Raji (cell line): Measurements from ENCODE around the gene SYCE3.

Experiments used
- POLR2A ChIP-seq: IDR thresholded peaks from 2 replicates; pipeline ENCODE4 v1.6.1; 2011; ENCODE audit warnings: low read depth, low read length, control low read depth; ENCODE audit not compliant: insufficient read depth

SYCE3 gene

DNA sequence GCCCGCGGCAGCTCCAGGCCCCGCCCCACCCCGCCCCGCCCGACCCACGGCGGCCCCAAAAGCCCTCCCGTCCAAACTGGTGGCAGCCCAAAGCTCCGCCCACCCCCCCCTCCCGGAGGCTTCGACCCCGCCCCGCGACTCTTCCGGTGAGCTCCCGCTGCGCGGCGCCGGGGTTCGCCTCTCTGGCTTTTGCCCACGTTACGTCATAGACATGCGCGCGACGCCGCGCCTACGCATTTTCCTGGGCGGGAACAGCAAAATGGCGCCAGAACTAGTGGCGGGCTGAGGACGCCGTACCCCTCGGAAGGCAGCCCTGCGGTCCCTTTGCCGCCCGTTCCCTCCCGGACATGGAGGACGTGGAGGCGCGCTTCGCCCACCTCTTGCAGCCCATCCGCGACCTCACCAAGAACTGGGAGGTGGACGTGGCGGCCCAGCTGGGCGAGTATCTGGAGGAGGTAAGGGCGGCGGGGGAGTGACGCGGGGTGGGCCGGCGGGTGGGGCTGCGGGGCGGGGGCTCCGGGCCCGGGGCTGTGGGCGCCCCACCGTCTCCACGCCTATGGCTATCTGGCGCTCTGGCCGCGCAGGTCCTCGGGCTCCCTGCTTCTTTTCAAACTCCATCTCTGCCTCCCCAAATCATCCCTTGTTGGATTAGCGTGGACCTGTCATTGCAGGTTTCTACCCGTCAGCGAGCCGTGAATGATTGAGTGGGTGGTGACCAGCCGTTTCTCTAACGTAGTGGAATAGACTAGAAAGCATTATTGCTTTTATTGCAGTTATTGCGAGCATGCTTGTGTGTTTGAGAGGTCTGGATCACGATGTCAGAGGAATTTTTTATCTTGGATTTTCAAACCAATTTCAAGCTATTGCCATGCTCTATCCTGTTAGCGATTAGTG, 54.5 kb downstream of the SYCE3 start, which contains the start of gene NCAPH2:
Gene NCAPH2 (plus strand): TSS at position 234 of the 894 bp plus-strand sequence. CDS start 114 bp downstream, at position 348.
- TF ChIP-seq POLR2A, result peak; percentile 87

DNA sequence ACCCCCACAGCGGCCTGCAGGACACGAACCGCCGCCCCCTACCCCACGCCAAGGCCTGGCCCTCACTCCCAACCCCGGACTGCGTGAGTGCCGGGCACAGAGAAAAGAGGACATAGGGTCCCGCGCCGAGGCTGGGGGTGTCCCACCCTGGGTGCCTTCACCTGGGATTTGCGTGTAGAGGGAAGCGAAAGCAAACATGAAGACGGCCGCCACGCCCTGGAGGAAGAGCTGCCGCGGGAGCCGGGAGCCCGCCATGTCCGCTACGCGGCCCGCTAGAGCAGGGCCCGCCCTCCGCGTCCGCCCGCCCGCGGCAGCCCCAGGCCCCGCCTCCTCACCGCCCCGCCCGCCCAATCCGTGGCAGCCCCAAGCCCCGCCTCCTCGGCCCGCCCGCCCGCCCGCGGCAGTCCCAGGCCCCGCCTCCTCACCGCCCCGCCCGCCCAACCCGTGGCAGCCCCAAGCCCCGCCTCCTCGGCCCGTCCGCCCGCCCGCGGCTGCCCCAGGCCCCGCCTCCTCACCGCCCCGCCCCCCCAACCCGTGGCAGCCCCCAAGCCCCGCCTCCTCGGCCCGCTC, 55.2 kb downstream of the SYCE3 start, which contains the start of gene LMF2:
Gene LMF2 (minus strand): TSS at position 282 of the 570 bp plus-strand sequence. CDS start 27 bp downstream, at position 255.
- peak; percentile 63 for TF ChIP-seq POLR2A

DNA sequence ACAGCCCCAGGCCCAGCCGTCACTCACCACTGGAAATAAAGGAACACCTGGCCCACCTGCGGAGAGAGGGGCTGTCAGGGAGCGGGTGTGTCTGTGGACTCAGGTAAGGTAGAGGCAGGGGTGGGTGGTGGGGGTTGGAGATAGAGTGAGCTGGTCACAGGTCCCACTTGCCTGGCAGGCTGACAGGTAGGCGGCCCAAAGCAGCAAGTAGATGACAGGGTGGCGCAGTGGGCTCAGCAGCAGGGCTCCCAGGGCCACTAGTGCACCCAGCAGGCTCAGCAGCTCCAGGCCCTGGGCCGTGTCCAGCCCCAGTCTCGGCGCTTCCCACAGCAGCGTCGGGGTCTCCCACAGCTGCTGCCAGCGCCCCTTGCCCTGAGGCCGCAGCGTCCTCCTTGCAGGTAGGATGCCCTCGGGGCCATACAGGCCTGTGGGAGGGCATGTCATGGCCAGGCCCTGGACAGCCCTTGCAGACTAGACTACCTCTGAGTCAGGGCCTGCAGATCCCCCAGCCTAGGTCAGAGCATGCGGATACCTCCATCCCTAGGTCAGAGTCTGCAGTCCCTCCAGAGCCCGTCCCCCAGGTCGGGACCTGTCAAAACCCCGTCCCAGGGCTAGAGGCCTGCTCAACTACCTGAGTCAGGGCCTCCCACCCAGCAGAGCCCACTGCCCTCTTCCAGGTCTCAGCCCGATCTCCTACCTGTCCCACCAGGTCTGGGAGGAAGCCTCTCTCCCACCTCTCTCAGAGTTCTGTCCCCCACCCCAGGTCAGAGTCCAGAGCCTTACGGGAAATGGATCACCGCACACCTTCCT, 55.9 kb downstream of the SYCE3 start:
- TF ChIP-seq POLR2A, result no peak

DNA sequence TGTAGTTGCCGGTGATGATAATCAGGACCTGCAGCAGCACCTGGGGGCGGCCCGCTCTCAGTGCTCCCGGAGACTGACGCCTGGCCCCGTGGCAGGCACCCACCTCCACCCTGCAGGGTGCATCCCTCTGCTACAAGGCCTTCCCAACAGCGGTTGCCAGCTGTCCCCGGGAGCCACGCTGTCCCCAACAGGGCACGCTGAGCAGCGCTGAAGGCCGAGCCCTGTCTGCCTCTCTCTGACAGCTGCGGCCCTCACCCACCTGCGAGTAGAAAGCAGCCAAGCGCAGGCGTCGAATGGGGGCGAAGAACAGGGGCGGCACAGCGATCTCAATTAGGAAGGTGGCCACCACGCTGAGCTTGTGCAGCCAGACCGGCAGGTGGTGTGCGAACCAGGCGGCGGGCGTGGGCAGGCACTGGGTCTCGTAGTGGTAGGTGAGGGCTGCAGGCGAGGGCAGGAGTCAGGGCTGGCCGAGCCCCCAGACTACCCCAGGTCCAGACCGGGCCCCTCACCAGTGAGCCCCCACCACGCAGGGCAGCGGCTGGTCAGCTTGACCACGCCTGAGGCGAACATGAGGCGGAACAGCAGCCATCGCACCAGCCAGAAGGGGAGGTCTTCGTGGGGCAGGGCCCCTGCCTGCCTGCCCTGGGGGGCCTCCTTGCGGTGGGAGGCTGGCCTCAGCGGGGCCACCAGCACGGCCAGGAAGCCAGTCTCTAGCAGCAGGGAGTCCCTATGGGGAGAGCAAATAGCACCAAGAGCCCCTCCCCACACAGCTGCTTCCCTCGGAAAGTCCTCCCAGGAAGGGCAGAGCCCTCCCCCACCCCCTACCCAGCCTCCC, 56.7 kb downstream of the SYCE3 start:
- TF ChIP-seq POLR2A, result no peak

DNA sequence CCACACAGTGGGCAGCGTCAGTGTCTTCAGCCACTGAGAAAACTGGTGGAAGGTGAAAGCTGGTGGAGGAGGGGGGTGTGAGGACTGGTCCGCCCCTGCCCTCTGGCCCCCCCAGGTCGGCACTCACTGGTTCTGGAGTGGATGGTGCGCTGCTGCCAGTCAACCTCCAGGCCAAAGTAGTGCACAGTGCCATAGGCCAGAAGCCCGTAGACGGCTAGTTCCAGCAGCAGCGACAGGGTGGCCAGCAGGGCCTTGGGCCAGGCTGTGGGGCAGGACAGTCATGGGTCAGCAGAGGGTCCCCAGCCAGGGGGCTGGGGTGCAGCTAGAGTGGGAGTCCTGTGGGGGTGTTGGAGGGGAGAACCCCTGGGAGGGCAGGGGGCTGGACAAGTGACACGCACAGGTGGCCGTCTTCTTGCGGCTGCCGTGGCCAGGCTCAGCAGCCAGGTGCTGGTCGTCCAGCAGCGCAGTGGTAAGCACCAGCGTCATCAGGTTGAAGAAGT, 57.4 kb downstream of the SYCE3 start:
- no peak for TF ChIP-seq POLR2A

DNA sequence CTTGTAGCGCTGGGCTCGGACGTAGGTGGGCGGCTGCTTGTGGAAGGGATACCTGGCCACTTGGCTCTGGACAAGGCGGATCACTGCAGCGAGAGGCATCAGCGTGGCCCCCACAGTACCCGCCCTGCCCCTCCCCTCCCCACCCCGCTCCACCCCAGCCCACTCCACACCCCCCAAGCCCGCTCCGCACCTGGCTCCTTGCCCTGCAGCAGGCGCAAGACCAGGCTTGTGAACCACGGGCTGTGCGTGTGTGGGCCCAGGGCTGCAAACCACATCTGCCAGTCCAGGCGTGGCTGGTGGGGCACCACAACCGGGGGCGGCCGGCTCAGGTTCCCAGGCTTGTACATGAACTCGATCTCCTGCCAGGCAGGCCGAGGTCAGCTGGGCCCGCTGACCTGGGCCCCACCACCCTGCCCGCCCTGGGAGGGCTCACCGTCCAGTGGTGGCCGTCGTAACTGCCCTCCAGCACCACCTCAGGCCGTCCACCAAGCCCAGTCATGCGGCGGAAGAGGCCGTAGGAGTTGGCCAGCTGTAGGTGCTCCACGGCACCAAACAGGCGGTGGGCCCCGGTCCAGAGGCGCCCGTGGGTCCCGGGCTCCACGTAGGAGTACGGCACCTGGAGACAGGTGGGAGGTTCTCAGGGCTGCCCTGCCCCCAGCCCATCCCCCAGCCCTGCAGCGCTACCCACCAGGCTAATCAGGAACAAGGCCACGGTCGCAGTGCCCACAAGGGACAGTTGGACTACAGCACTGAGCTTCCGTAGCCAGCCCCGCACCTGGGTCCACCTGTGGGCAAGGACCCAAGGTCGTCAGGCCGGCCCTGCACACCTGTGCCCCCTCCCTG, 58.1 kb downstream of the SYCE3 start:
- TF ChIP-seq POLR2A, result no peak

DNA sequence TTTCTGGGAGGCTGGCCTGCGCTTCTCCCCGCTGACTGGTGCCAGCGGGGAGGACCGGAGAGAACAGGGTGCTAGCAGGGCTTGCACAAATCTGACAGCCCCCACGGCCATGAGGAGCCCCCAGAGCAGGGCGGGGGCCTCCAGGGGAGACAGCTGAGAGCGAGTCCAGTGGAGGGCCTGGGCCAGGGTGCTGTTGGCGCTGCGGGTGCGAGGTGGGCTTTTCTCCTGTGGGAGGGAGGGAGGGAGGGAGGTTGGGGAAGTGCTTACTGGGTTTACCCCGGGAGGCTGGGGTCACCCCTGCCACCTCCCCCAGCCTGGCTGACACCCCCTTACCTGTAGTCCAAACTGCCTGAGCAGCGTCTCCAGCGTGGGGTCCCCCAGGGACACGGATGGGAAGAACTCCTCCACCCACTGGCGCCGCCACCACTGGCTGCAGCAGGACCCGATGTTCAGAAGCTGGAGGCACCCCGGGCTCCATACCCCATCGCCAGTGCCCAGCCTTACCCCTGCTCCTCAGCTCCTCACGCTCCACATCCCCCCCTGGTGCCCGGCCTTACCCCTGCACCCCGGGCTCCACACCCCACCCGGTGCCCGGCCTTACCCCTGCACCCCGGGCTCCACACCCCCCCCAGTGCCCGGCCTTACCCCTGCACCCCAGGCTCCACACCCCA, 59.1 kb downstream of the SYCE3 start:
- no peak for TF ChIP-seq POLR2A

DNA sequence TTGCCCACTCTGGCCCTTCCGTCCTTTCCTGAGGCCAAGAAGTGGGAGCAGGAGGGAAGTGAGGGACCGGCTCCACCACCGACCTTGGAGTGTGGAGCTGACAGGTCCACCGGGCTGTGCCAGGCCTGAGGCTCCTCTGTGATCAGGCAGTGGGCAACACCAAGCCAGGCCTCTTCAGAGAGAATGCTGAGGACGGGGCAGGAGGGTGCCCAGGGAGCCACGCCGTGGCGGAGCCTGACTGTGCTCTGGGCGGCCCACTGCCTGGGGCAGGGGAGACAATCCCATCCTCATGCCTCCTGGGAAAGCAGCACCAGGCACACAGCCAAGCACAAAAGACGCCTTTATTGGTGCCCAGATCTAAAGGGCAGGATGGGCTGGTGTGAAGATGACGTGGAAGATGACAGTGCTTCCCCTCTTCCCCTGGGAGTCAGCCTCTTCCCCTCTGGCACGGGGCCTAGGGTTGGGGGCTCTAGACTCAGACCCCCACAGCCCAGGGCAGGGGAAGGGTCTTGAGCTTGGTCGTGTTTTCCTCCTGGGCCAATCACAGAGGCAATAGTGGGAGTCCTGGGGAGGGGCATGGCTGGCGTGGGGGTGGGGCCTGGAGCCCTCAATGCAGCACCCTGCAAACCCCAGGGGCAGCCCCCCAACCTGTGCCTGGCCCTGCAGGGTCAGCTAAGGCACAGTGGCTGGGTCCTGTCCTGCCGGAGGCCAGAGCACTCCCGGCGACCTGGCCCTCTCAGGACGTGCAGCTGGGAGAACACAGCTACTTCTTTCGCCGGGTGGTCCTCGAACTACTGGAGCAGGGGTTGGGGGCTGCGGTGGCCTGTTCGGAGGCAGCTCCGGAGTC, 59.9 kb downstream of the SYCE3 start:
- no peak for TF ChIP-seq POLR2A

DNA sequence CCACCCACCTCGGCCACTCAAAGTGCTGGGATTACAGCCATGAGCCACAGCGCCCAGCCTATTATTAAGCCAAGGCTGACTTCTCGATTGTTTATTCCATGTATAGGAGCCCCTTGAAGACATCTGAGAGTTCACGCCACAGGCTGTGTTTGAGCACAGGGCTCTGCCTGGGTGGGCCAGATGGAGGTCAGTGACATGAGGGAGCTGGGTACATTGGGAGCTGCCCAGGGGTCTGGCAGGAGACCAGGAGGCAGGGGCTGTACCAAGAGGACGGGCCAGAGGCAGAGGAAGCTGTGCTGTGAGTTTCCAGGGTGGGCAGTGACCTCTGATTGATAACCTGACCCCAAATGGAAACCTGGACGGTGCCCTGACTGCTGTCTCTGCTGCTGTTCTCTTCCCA, 60.6 kb downstream of the SYCE3 start:
- no peak for TF ChIP-seq POLR2A
